NCI-H69 (cell line): ENCODE results near the gene FCGR1A.
"Not testable (repeated sequence)": the region's sequence is repeated elsewhere in the genome, so short reads cannot be mapped to it uniquely, and the experiment has no call there.

Experiments used
- DNase-seq: peaks from one replicate; lab custom pipeline; 2025; lab: John Stamatoyannopoulos, UW

FCGR1A gene

GRCh38 chr1:149833144-149833543 lies 50.6 kb downstream of the FCGR1A start:
- DNase-seq = not testable (repeated sequence)

GRCh38 chr1:149841149-149841548 lies 58.7 kb downstream of the FCGR1A start:
- DNase-seq = not testable (repeated sequence)
